HUES6 (cell line): Measurements from ENCODE around the gene DNASE1L2.
A peak's percentile ranks its signal among the peaks of the same experiment; 100 is the strongest.

Experiments
- H3K27ac ChIP-seq: 2 replicates; pipeline ENCODE4 v1.7.0; 2013; ENCODE audit warnings: low read depth, mild to moderate bottlenecking, low read length, inconsistent platforms
- H3K27me3 ChIP-seq: 2 replicates; pipeline ENCODE4 v1.6.1; 2013; ENCODE audit warnings: low read length; ENCODE audit not compliant: control insufficient read depth, insufficient read depth
- H3K36me3 ChIP-seq: 2 replicates; pipeline ENCODE4 v1.6.1; 2013; ENCODE audit warnings: low read length; ENCODE audit not compliant: control insufficient read depth, insufficient read depth
- H3K4me1 ChIP-seq: 2 replicates; pipeline ENCODE4 v1.6.1; 2013; ENCODE audit warnings: low read length; ENCODE audit not compliant: control insufficient read depth, insufficient read depth
- H3K4me3 ChIP-seq: 2 replicates; pipeline ENCODE4 v1.5.1; 2013; ENCODE audit warnings: low read depth, low read length
- H3K9ac ChIP-seq: one replicate; pipeline ENCODE4 v1.6.1; 2013; ENCODE audit warnings: mild to moderate bottlenecking, low read length
- H3K9me3 ChIP-seq: 2 replicates; pipeline ENCODE4 v1.6.1; 2013; ENCODE audit warnings: low read depth, low read length; ENCODE audit not compliant: control insufficient read depth, insufficient read depth

DNASE1L2 gene, protein sequence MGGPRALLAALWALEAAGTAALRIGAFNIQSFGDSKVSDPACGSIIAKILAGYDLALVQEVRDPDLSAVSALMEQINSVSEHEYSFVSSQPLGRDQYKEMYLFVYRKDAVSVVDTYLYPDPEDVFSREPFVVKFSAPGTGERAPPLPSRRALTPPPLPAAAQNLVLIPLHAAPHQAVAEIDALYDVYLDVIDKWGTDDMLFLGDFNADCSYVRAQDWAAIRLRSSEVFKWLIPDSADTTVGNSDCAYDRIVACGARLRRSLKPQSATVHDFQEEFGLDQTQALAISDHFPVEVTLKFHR

DNA sequence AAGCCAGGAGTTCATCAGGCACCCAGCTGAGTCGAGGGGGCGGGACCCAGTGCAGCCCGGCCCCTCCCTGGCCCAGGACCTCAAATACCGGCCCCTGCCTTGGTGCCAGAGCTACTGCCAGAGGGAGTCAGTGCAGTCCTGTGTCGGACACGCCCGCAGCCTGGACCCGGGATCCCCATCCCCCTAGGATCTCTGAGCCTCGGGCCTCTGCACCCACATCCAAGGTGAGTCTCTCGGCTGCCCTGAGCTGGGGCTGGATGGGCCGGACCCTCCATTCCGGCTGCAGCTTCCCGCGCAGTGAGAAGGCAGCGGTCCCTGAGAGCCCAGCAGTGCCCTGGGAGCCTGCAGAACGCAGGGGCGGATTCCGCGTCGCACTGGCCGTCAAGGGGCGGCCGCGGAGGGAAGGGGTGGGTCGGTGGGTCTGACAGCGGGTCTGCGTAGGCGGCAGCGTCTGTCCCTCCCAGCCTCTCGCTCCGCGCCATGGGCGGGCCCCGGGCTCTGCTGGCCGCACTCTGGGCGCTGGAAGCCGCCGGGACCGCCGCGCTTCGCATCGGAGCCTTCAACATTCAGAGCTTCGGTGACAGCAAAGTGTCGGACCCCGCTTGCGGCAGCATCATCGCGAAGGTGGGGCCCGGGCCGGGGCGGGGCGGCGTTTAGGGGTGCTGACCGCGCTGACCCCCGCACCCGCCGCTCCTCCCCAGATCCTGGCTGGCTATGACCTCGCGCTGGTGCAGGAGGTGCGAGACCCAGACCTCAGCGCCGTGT is at the start of gene DNASE1L2:
DNASE1L2 (plus strand) TSS at position 108 of the 765 bp plus-strand sequence; CDS start at position 481, 373 bp downstream.
- Histone ChIP-seq H3K9ac (no peak within 1 kb of the TSS), H3K9me3 (no peaks in the 10 kb centered on the region), H3K36me3 (peaks cover 41% of the 10 kb centered on the region), H3K27me3 (peaks cover 25% of the 10 kb centered on the region), H3K27ac (no peak within 1 kb of the TSS), H3K4me3 (peak within 1 kb of the TSS; percentile 49), H3K4me1 (peaks cover 17% of the 10 kb centered on the region)

DNA sequence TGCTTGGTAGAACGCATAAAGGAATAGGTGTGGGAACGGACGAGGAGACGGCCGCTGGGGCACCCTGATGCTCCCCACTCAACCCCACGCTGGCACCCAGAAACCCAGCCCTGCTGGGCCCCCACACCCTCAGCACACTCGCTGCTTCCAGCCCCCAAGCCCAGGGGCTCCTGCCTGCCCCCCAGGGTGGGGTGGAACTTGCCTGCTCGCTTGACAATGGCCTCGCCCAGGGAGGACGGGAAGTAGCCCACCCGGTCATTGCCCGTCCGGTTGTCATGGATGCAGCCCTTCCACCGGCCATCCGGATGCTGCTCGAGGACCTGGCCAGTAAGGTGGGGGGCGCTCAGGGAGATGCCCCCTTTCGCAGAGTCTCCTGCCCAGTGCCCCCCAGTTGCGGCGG is 49.7 kb upstream of the DNASE1L2 start:
- Histone ChIP-seq H3K9me3 (no peaks in the 10 kb centered on the region), H3K4me1 (peaks cover 4% of the 10 kb centered on the region; the same call in 1 of the 2 replicates), H3K9ac (no peak overlapping the region), H3K4me3 (no peak overlapping the region), H3K27ac (no peak overlapping the region), H3K27me3 (no peaks in the 10 kb centered on the region), H3K36me3 (no peaks in the 10 kb centered on the region)

DNA sequence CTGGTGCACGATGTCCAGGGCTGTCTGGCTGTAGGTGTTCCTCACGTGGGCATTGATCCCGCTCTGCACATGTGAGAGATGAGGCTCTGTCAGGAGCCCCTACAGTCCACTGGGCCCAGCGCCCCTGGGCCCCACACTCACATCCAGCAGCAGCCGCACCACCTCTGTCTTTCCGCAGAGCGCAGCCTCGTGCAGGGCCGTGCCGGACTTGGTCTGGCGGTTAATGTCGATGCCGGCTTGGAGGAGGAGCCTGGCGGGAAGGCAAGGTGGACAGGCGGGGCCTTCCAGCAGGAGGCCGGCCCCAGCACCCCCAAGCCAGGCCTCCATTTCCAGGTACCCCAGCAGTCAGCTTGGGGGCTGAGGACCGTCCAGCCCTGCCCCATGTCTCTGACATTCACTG is 49.0 kb upstream of the DNASE1L2 start:
- no peak overlapping the region for H3K4me3 ChIP-seq
- no peaks in the 10 kb centered on the region for H3K4me1 ChIP-seq
- no peaks in the 10 kb centered on the region for H3K9me3 ChIP-seq
- no peak overlapping the region for H3K9ac ChIP-seq
- no peaks in the 10 kb centered on the region for H3K27me3 ChIP-seq
- no peak overlapping the region for H3K27ac ChIP-seq
- no peaks in the 10 kb centered on the region for H3K36me3 ChIP-seq

GRCh38 chr16:2188395-2188794 is 47.8 kb upstream of the DNASE1L2 start:
- Histone ChIP-seq H3K27ac (no peak overlapping the region), H3K36me3 (no peaks in the 10 kb centered on the region), H3K4me1 (no peaks in the 10 kb centered on the region), H3K9me3 (no peaks in the 10 kb centered on the region), H3K27me3 (no peaks in the 10 kb centered on the region), H3K9ac (no peak overlapping the region), H3K4me3 (no peak overlapping the region)

GRCh38 chr16:2189252-2189893 is 46.9 kb upstream of the DNASE1L2 start:
- Histone ChIP-seq H3K27ac (no peak overlapping the region), H3K9ac (no peak overlapping the region), H3K27me3 (peaks cover 6% of the 10 kb centered on the region; the same call in 1 of the 2 replicates), H3K4me3 (no peak overlapping the region), H3K4me1 (no peaks in the 10 kb centered on the region), H3K9me3 (no peaks in the 10 kb centered on the region), H3K36me3 (no peaks in the 10 kb centered on the region)

GRCh38 chr16:2190002-2190658 is 46.1 kb upstream of the DNASE1L2 start:
- H3K4me3 ChIP-seq = no peak overlapping the region
- H3K4me1 ChIP-seq = no peaks in the 10 kb centered on the region
- H3K27me3 ChIP-seq = peaks cover 13% of the 10 kb centered on the region; the same call in 1 of the 2 replicates
- peak overlapping the region; percentile 24 for H3K9ac ChIP-seq
- no peaks in the 10 kb centered on the region for H3K9me3 ChIP-seq
- H3K27ac ChIP-seq = no peak overlapping the region
- H3K36me3 ChIP-seq = no peaks in the 10 kb centered on the region

DNA sequence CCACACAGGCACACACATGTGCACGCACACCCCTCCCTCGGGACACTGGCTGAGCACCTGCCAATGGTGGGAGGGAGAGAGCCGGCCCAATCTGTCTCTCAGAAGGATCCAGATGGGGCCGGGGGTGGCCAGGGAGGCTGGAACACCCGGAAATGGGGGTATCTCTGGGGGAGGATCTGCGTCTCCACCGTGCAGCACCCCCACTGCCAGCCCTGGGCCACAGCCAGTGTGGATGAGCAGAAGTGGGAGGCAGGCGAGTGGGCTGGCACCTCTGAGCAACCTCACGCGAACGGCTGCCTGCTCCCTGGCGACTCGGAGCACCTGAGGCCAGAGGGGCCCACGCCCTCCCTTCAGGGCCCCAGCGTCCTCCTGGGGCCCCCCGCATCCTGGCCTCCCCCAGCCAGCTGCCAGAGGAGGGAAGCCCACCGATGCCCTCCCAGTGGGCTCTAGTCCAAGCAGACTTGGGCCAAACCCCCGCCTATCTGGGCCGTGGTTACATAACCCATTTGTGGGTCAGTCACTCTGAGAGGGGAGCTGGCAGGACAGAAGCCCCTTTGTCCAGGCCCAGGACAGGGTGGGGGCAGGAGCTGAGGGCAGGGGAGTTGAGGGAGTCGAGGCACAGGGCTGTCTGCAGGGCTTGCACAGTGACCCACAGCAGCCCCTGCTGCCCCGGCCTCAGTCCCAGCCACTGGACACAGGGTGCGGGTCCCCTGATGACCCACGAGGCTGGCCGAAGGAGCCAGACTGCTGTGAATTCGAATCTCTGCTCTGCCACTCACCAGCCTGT is 45.4 kb upstream of the DNASE1L2 start:
- no peaks in the 10 kb centered on the region for H3K9me3 ChIP-seq
- no peak overlapping the region for H3K9ac ChIP-seq
- H3K27ac ChIP-seq = no peak overlapping the region
- peaks cover 21% of the 10 kb centered on the region for H3K27me3 ChIP-seq
- no peaks in the 10 kb centered on the region for H3K36me3 ChIP-seq
- H3K4me3 ChIP-seq = no peak overlapping the region
- H3K4me1 ChIP-seq = no peaks in the 10 kb centered on the region

GRCh38 chr16:2191446-2191706 is 44.9 kb upstream of the DNASE1L2 start:
- H3K9ac ChIP-seq = no peak overlapping the region
- H3K9me3 ChIP-seq = no peaks in the 10 kb centered on the region
- H3K36me3 ChIP-seq = no peaks in the 10 kb centered on the region
- no peak overlapping the region for H3K27ac ChIP-seq
- H3K4me3 ChIP-seq = no peak overlapping the region
- no peaks in the 10 kb centered on the region for H3K4me1 ChIP-seq
- peaks cover 22% of the 10 kb centered on the region for H3K27me3 ChIP-seq

DNA sequence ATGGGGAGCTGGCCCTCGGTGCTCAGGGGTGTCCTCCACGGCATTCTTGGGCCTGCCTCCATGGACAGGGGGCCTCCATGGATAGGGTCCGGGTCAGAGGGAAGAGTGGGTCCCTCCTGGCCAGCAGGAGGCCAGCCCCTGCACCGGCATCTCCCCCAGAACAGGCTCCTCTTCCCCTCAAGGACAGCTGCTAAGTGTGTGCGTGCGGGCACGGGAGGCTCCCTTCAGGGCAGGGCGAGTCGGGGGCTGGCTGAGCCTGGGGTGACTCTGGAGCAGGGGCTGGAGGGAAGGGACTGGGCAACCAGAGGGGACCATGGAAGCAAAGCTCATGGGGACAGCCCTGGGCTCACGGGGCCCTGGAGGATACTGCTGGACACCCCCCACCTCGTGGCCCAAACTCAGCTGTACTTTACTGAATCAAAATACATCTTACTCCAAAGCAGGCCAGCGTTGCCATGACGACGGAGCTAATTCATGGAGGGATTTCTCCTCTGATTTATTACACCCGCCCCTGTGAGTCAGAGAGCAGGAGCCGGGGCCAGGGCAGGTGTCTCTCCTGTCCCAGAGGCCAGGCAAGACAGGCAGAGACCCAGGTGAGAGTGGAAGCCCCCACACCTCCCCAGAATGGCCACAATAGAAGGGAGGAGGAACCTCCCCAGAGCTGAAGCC is 41.9 kb upstream of the DNASE1L2 start:
- Histone ChIP-seq H3K4me1 (no peaks in the 10 kb centered on the region), H3K9ac (no peak overlapping the region), H3K27ac (no peak overlapping the region), H3K27me3 (peaks cover 48% of the 10 kb centered on the region), H3K36me3 (no peaks in the 10 kb centered on the region), H3K4me3 (no peak overlapping the region), H3K9me3 (no peaks in the 10 kb centered on the region)

DNA sequence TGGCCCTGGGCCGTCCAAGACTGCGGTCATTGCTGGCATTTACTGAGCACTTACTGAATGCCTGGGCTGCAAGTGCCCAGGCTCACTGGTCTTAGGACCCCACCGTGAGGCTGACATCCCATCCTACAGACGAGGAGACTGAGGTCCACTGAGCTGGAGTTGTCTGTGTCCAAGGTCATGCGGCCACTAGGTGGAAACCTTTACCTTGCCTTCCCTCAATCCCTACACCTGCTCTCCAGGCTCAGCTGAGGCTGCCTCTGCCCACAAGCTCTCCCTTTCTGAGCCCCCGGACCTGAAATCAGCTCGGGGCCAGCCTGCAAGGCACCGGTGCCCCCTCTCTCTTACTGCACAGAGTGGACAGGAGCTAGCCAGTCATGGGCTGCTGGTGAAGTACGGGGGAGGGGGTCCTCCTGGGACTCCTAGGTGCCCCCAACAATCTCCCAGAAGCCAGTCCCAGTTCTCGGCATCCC is 41.4 kb upstream of the DNASE1L2 start:
- H3K4me3 ChIP-seq = peak overlapping the region; percentile 60

More for the DNA sequence above, 41.4 kb upstream of the DNASE1L2 start:
- Histone ChIP-seq H3K9ac (no peak overlapping the region), H3K4me1 (no peaks in the 10 kb centered on the region), H3K27ac (no peak overlapping the region), H3K36me3 (no peaks in the 10 kb centered on the region), H3K9me3 (no peaks in the 10 kb centered on the region), H3K27me3 (peaks cover 53% of the 10 kb centered on the region)
